ENCODE results near the gene PAPOLB.

GRCh38 chr7:4873071-4873944, 11.5 kb upstream of the PAPOLB start:
- TF ChIP-seq EP300 (IDR thresholded peaks at IDR 0.05) (no peak), CTCF (IDR thresholded peaks at IDR 0.05) (no peak), POLR2A (IDR thresholded peaks at IDR 0.05) (no peak)
